ENCODE data around the gene UNC13D.

UNC13D gene

GRCh38 chr17:75840799-75841164 is 3.4 kb downstream of the UNC13D start:
- ChIA-PET POLR2A (interaction anchor here (0.7 to 2.0 kb wide), 4 partner anchors 15 to 67 kb away, joined by 3 to 9 read pairs (median 4); partner anchors contain the start of gene WBP2), CTCF (interaction anchor here (0.6 kb wide), 2 partner anchors 23 to 217 kb away, joined by 4 read pairs; no protein-coding TSS in a partner anchor)
- H3K4me3 ChIP-seq (ENCODE audit: low read depth, low read length): no peak overlapping the region
- no peaks in the 10 kb centered on the region for H3K9me3 ChIP-seq (ENCODE audit: control insufficient read depth, insufficient read depth, low read depth, low read length)
- H3K27ac ChIP-seq (ENCODE audit: extremely low read depth, low read depth, low read length): no peak overlapping the region
- H3K4me1 ChIP-seq (ENCODE audit: control insufficient read depth, insufficient read depth, low read length): no peaks in the 10 kb centered on the region; the same call in 1 of the 2 replicates
- TF ChIP-seq ZNF654 (tag by site-specific recombination; IDR thresholded peaks at IDR 0.05; ENCODE audit: low read depth): no peak
- TF ChIP-seq ZNF416 (tag by site-specific recombination; IDR thresholded peaks at IDR 0.05): no peak
- TF ChIP-seq ZBTB17 (tag by site-specific recombination; IDR thresholded peaks at IDR 0.05): no peak
- no peak for TF ChIP-seq REPIN1 (tag by site-specific recombination; IDR thresholded peaks at IDR 0.05; ENCODE audit: low read depth)
- no peak for TF ChIP-seq ZNF645 (tag by site-specific recombination; IDR thresholded peaks at IDR 0.05)
- no peak for TF ChIP-seq HOXA7 (CRISPR knock-in tag; IDR thresholded peaks at IDR 0.05; ENCODE audit: borderline replicate concordance)
- H3K36me3 ChIP-seq (ENCODE audit: control insufficient read depth in 2 of 2, insufficient read depth in 1 of 2, low read length in 2 of 2): no peaks in the 10 kb centered on the region

- TF ChIP-seq ZNF148 (tag by site-specific recombination; IDR thresholded peaks at IDR 0.05; ENCODE audit: borderline replicate concordance): no peak
- ChIA-PET CTCF (interaction anchor here (0.6 to 1.6 kb wide), 4 partner anchors 10 to 218 kb away, joined by 3 to 8 read pairs (median 4); no protein-coding TSS in a partner anchor), POLR2A (interaction anchor here (0.6 to 2.0 kb wide), 8 partner anchors 16 to 367 kb away, joined by 3 to 9 read pairs (median 4); partner anchors contain the start of genes UNK and WBP2)
- Histone ChIP-seq H3K4me3 (ENCODE audit: low read depth, low read length) (no peak overlapping the region), H3K9me3 (ENCODE audit: control insufficient read depth, insufficient read depth, low read depth, low read length) (no peaks in the 10 kb centered on the region), H3K4me1 (ENCODE audit: control insufficient read depth, insufficient read depth, low read length) (no peaks in the 10 kb centered on the region; the same call in 1 of the 2 replicates), H3K36me3 (ENCODE audit: control insufficient read depth in 2 of 2, insufficient read depth in 1 of 2, low read length in 2 of 2) (no peaks in the 10 kb centered on the region), H3K27ac (ENCODE audit: extremely low read depth, low read depth, low read length) (no peak overlapping the region)
These were observed 4.0 kb downstream of the UNC13D start for GRCh38 chr17:75839942-75840798.

GRCh38 chr17:75838410-75838809 is 5.8 kb downstream of the UNC13D start:
- no peaks in the 10 kb centered on the region for H3K4me1 ChIP-seq (ENCODE audit: control insufficient read depth, insufficient read depth, low read length)
- H3K9me3 ChIP-seq (ENCODE audit: control insufficient read depth, insufficient read depth, low read depth, low read length): no peaks in the 10 kb centered on the region
- ChIA-PET POLR2A (interaction anchor here (0.7 kb wide), 1 partner anchor 15 kb away, joined by 4 read pairs; no protein-coding TSS in a partner anchor), CTCF (no interaction called here)
- no peak overlapping the region for H3K27ac ChIP-seq (ENCODE audit: extremely low read depth, low read depth, low read length)
- H3K36me3 ChIP-seq (ENCODE audit: control insufficient read depth in 2 of 2, insufficient read depth in 1 of 2, low read length in 2 of 2): no peaks in the 10 kb centered on the region
- no peak for TF ChIP-seq ZNF580 (tag by site-specific recombination; IDR thresholded peaks at IDR 0.05)
- TF ChIP-seq ZBTB48 (tag by site-specific recombination; IDR thresholded peaks at IDR 0.05): peak; percentile 77
- TF ChIP-seq RBAK (tag by site-specific recombination; IDR thresholded peaks at IDR 0.05): no peak
- TF ChIP-seq SP2 (tag by site-specific recombination; IDR thresholded peaks at IDR 0.05): no peak
- no peak overlapping the region for H3K4me3 ChIP-seq (ENCODE audit: low read depth, low read length)

GRCh38 chr17:75837899-75838298 is 6.3 kb downstream of the UNC13D start:
- H3K9me3 ChIP-seq (ENCODE audit: control insufficient read depth, insufficient read depth, low read depth, low read length): no peaks in the 10 kb centered on the region
- ChIA-PET CTCF (interaction anchor here (1.2 to 2.0 kb wide), 2 partner anchors 8 to 10 kb away, joined by 4 to 13 read pairs; no protein-coding TSS in a partner anchor), POLR2A (interaction anchor here (1.9 kb wide), 1 partner anchor 17 kb away, joined by 5 read pairs; the partner anchor contains the start of gene WBP2)
- TF ChIP-seq ZNF639 (tag by site-specific recombination; IDR thresholded peaks at IDR 0.05) (no peak), MZF1 (tag by site-specific recombination; IDR thresholded peaks at IDR 0.05; ENCODE audit: borderline replicate concordance) (no peak), ZFHX2 (tag by site-specific recombination; conservative IDR thresholded peaks at IDR 0.05) (peak; percentile 45), ZNF600 (tag by site-specific recombination; IDR thresholded peaks at IDR 0.05) (peak; percentile 34; the same call in 1 of the 2 replicates), ZNF777 (tag by site-specific recombination; IDR thresholded peaks at IDR 0.05; ENCODE audit: borderline replicate concordance) (no peak), ZIC2 (tag by site-specific recombination; IDR thresholded peaks at IDR 0.05) (no peak), ZNF138 (tag by site-specific recombination; IDR thresholded peaks at IDR 0.05; ENCODE audit: borderline replicate concordance) (no peak), ZNF175 (tag by site-specific recombination; IDR thresholded peaks at IDR 0.05) (no peak), ZNF24 (tag by site-specific recombination; IDR thresholded peaks at IDR 0.05) (no peak), ZBTB20 (tag by site-specific recombination; IDR thresholded peaks at IDR 0.05) (0 out of 2 replicates have a peak, but pooled peaks have one; percentile 39), TCF7L2 (IDR thresholded peaks at IDR 0.05; ENCODE audit: borderline replicate concordance, low read depth, low read length) (no peak)
- no peaks in the 10 kb centered on the region for H3K36me3 ChIP-seq (ENCODE audit: control insufficient read depth in 2 of 2, insufficient read depth in 1 of 2, low read length in 2 of 2)
- no peaks in the 10 kb centered on the region for H3K4me1 ChIP-seq (ENCODE audit: control insufficient read depth, insufficient read depth, low read length)
- no peak overlapping the region for H3K4me3 ChIP-seq (ENCODE audit: low read depth, low read length)
- no peak overlapping the region for H3K27ac ChIP-seq (ENCODE audit: extremely low read depth, low read depth, low read length)

Data from HEK293 (cell line).